AG09319 (cell line): ENCODE data around the gene KANSL1L.
A peak's percentile ranks its signal among the peaks of the same experiment; 100 is the strongest.

Experiments used
- DNase-seq: peaks from one replicate; pipeline ENCODE4 v3.0.0-alpha.2; 2010; ENCODE audit warnings: low read depth; ENCODE audit errors: extremely low read depth
- TF ChIP-seq, protein P1 (sequence below): IDR thresholded peaks from 2 replicates; pipeline ENCODE4 v1.5.1; 2011; ENCODE audit warnings: low read depth, mild to moderate bottlenecking, inconsistent platforms, low read length, moderate library complexity

KANSL1L gene

DNA sequence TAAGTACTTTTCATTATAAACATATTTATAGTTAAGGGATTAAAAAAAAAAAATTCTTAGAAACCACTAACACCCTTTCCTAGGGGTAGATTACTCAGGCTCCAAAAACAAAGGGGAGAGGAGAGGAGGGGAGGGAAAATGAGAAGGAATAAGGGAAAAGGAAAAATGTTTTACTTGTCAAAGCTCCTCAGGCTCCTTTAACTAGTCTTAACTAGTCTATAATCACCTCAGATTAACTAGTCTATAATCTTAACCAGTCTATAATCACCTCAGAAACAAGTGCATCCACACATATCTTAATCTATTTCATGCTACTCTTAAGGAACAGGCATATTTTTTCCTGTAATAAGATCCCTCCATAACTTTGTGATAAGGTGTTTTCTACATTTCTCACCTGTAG lies 76.4 kb downstream of the KANSL1L start:
- TF ChIP-seq, protein P1, sequence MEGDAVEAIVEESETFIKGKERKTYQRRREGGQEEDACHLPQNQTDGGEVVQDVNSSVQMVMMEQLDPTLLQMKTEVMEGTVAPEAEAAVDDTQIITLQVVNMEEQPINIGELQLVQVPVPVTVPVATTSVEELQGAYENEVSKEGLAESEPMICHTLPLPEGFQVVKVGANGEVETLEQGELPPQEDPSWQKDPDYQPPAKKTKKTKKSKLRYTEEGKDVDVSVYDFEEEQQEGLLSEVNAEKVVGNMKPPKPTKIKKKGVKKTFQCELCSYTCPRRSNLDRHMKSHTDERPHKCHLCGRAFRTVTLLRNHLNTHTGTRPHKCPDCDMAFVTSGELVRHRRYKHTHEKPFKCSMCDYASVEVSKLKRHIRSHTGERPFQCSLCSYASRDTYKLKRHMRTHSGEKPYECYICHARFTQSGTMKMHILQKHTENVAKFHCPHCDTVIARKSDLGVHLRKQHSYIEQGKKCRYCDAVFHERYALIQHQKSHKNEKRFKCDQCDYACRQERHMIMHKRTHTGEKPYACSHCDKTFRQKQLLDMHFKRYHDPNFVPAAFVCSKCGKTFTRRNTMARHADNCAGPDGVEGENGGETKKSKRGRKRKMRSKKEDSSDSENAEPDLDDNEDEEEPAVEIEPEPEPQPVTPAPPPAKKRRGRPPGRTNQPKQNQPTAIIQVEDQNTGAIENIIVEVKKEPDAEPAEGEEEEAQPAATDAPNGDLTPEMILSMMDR: no peak
- no peak for DNase-seq

DNA sequence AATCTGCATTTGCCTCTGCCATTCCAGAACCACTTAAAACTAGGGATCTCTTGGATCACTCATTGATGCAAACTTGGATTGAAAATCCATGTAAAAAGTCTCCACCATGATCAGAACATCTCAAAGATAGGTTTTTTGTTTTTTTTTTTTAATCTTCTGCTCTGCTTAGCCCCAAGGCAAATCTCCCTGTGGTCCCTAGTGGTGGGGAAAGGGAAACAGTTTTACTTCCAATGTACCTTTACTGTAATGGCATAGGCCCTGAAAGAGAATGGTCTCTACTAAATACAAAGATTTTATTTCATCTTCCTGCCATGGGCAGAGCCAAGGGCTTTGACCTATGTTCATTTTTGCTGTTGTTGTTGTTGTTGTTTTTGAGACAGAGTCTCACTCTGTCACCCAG lies 78.4 kb downstream of the KANSL1L start:
- no peak for DNase-seq
- TF ChIP-seq, protein P1: no peak

DNA sequence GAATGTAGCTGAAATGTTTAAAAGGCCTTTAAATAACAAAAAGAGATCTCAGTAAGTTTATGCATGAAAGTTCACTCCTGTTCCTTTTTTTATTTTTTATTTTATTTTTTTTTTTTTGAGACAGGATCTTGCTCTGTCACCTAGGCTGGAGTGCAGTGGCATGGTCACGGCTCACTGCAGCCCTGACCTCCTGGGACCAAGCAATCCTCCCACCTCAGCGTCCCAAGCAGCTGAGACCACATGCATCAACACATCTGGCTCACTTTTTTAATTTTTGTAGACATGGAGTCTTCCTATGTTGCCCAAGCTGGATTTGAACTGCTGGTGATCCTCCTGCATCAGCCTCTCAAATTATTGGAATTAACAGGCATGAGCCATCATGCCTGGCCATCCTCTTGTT lies 84.3 kb downstream of the KANSL1L start:
- no peak for DNase-seq
- TF ChIP-seq, protein P1: no peak

DNA sequence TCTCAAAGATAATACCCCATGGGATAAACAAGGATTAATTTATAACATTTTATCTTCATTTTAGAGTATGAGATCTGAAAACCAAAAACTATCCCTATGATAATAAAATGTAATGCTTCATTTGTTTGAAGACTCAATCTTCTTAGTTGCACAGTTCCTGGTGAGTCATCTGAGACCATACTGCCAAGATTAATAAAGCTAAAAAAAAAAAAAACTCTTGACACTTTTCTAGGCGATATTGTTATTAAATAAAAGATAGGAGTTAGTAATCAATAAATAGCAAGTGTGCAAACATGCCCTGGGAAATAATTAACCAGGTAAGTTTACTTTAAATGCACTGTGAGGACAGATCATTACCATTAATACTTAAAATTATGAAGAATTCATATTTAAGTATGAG lies 84.9 kb downstream of the KANSL1L start:
- DNase-seq: no peak
- TF ChIP-seq, protein P1: no peak

DNA sequence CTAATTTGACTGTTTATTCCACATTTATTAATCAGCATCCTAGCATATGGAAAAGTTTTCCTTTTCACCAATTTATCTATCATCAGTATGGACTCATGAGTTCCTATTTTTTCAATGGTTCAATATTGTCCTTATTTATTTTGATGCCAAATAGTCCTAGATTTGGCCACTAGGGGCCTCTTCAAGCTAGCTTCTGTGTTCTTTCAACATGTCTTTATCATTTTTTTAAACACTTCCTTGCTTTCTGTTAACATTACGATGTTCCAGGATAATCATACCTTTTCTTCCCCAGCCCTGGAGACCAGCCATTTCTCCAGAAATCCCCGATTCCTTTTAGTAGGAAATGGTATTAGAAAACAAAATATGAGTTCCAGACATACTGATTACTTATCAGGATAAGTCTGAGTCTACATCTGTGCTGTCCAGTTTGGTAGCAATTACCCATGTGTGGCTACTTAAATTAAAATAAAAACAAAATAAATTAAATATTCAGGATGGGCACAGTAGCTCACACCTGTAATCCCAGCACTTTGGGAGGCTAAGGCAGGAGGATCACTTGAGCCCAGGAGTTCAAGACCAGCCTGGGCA lies 98.2 kb downstream of the KANSL1L start:
- TF ChIP-seq, protein P1: peak; percentile 72
- DNase-seq: peak; percentile 14

DNA sequence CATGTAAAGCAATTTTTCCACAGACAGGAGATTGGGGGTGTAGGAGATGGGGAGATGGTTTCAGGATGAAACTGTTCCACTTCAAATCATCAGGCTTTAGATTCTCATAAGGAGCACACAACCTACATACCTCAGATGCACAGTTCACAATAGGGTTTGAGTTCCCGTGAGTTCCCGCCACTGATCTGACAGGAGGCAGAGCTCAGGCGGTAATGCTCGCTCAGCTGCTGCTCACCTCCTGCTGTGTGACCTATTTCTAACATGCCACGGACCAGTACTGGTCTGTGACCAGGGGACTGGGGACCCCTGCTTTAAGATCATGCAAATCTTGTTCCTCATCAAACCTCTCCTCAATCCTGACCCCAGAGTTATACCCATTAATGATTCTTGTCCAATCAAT lies 98.7 kb downstream of the KANSL1L start:
- DNase-seq: no peak
- TF ChIP-seq, protein P1: no peak

DNA sequence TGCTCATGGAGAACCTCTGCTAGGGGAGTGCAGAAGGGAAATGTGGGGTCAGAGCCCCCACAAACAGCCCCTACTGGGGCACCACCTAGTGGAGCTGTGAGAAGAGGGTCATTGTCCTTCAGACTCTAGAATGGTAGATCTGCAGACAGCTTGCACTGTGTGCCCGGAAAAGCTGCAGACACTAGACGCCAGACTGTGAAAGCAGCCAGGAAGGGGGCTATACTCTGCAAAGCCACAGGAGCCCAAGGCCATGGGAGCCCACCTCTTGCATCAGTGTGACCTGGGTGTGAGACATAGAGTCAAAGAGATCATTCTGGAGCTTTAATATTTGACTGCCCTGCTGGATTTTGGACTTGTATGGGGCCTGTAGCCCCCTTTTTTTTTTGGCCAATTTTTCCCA lies 107.9 kb downstream of the KANSL1L start:
- DNase-seq: no peak
- TF ChIP-seq, protein P1: no peak
